ENCODE results near the gene CABP4.

The CABP4 gene

DNA sequence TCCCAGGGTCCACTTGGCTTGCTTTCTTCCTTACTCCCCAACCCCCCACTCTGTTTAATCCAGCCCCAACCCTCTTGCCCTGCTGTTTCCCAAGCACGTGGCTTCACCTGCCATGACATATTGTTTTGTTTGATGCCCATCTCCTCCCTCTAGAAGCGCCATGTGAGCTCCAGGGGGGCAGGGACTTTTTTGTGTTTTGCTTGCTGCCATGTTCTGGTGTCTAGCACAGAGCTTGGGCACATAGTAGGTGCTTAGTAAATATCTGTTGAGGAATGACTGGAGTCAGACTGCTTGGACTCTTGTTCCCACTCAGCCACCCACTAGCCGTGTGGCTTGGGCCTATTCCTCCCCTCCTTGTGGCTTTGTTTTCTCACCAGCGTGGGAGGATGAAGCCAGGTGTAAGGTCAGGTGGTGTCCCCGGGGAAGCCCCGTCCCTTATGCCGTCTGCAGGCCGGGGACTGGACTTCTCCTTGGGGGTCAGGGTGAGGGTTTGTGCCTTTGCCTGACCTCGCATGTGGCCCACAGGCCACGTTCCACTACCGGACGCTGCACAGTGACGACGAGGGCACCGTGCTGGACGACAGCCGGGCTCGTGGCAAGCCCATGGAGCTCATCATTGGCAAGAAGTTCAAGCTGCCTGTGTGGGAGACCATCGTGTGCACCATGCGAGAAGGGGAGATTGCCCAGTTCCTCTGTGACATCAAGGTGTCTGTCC, 31.5 kb downstream of the CABP4 start:
- no peak overlapping the region for H3K27ac ChIP-seq (ENCODE audit: low read depth, low read length)
- peaks cover 14% of the 10 kb centered on the region for H3K79me2 ChIP-seq (ENCODE audit: control insufficient read depth, insufficient read depth, low read length, unreplicated experiment)
- no peaks in the 10 kb centered on the region for H3K36me3 ChIP-seq (ENCODE audit: insufficient read depth, low read length)
- H3K27me3 ChIP-seq (ENCODE audit: insufficient read depth, low read length): no peaks in the 10 kb centered on the region
- H3K4me3 ChIP-seq (ENCODE audit: low read depth, low read length): no peak overlapping the region
- H2AFZ ChIP-seq (ENCODE audit: low read length, unreplicated experiment): no peak overlapping the region
- H3K4me1 ChIP-seq (ENCODE audit: control insufficient read depth, insufficient read depth, low read length, unreplicated experiment): peaks cover 6% of the 10 kb centered on the region

DNA sequence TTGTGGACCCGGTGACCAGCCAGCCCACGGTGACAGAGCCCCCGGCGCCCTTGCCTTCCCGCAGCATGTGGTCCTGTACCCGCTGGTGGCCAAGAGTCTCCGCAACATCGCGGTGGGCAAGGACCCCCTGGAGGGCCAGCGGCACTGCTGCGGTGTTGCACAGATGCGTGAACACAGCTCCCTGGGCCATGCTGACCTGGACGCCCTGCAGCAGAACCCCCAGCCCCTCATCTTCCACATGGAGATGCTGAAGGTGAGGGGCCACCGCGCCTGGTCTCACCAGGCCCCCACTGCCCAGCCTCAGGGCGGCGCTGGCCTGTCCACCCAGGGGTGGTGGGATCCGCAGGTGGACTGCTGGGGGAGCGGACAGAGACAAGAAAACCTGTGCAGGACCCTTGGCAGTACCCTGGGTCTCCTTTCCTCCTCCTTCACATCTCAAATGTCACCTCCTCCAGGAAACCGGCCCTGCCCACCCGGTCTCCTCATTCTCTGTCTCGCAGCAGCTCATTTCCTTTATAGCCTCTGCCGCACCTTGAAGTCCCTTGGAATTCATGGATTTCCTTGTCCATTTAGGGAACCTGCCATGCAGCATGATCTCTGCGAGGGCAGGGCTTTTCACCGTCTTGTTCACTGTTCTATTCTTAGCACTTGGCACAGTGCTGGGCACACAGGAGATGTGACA, 34.2 kb downstream of the CABP4 start:
- no peaks in the 10 kb centered on the region for H3K4me1 ChIP-seq (ENCODE audit: control insufficient read depth, insufficient read depth, low read length, unreplicated experiment)
- H3K79me2 ChIP-seq (ENCODE audit: control insufficient read depth, insufficient read depth, low read length, unreplicated experiment): peaks cover 10% of the 10 kb centered on the region
- H3K27ac ChIP-seq (ENCODE audit: low read depth, low read length): no peak overlapping the region
- H3K27me3 ChIP-seq (ENCODE audit: insufficient read depth, low read length): no peaks in the 10 kb centered on the region
- no peaks in the 10 kb centered on the region; the same call in 1 of the 2 replicates for H3K36me3 ChIP-seq (ENCODE audit: insufficient read depth, low read length)
- H2AFZ ChIP-seq (ENCODE audit: low read length, unreplicated experiment): no peak overlapping the region
- H3K4me3 ChIP-seq (ENCODE audit: low read depth, low read length): no peak overlapping the region

DNA sequence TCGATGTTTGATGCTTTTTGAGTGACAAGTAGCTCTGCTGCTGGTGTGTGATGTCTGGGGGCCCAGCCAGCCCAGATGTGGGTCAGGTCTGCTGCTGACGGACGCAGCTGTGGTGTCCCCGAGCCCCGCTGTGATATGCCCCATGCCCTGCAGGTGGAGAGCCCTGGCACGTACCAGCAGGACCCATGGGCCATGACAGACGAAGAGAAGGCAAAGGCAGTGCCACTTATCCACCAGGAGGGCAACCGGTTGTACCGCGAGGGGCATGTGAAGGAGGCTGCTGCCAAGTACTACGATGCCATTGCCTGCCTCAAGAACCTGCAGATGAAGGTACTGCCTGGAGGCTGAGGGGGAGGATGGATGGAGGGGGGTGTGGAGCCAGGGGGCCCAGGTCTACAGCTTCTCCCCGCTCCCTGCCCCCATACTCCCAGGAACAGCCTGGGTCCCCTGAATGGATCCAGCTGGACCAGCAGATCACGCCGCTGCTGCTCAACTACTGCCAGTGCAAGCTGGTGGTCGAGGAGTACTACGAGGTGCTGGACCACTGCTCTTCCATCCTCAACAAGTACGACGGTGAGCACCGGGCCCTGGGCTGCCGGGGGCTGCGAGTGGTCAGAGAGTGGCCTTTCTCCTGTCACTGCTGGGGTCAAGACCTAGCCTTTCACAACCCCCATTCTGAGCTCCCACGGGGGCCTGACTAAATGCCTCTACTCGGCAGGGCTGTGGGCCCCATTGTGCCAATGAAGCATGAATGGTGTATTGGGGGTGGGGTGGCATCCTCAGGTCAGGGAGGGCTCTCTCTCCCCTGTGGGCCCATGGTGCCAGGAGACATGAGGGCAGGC, 35.0 kb downstream of the CABP4 start:
- Histone ChIP-seq H3K36me3 (ENCODE audit: insufficient read depth, low read length) (no peaks in the 10 kb centered on the region; the same call in 1 of the 2 replicates), H3K27me3 (ENCODE audit: insufficient read depth, low read length) (no peaks in the 10 kb centered on the region), H3K79me2 (ENCODE audit: control insufficient read depth, insufficient read depth, low read length, unreplicated experiment) (peaks cover 7% of the 10 kb centered on the region), H3K4me1 (ENCODE audit: control insufficient read depth, insufficient read depth, low read length, unreplicated experiment) (no peaks in the 10 kb centered on the region), H2AFZ (ENCODE audit: low read length, unreplicated experiment) (no peak overlapping the region), H3K27ac (ENCODE audit: low read depth, low read length) (no peak overlapping the region), H3K4me3 (ENCODE audit: low read depth, low read length) (no peak overlapping the region)

DNA sequence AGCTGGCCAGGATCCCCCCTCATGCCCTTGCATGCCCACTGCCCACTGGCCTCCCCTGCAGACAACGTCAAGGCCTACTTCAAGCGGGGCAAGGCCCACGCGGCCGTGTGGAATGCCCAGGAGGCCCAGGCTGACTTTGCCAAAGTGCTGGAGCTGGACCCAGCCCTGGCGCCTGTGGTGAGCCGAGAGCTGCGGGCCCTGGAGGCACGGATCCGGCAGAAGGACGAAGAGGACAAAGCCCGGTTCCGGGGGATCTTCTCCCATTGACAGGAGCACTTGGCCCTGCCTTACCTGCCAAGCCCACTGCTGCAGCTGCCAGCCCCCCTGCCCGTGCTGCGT, 35.5 kb downstream of the CABP4 start:
- no peaks in the 10 kb centered on the region; the same call in 1 of the 2 replicates for H3K36me3 ChIP-seq (ENCODE audit: insufficient read depth, low read length)
- H3K27ac ChIP-seq (ENCODE audit: low read depth, low read length): no peak overlapping the region

DNA sequence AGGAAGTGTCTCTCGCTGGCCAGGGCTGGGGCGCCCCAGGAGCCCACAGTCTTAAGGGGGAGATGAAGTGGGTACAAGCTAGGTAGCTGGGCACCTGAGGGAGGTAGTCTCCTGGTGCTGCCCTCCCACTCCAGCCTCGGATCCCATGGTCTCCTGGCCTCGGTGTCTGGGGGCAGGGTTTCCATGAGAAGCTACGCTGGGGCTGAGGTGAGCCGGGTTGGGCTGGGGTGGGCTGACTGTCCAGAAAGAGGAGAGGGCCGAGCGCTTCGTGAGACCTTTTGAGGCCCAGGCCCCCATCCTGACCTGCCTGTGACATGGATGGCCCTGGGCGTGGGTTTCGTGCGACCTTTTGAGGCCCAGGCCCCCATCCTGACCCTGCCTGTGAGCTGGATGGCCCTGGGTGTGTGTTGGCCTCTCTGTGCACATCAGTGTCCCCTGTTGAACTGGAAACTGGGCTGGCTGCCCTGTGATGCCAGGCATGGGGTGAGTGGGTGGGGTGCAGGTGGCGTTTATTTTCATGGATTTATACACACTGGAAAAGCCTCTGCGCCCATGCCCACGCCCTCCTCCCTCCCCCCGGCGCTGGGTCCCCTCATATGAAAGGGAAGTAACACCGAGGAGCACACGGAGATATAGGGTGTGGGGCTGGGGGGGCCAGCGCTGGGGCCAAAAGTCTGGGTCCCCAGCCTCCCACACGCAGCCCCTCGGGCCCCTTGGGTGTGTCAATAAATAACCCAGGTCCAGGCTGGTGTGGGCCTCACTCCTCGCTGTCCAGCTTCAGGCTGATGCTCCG, 36.3 kb downstream of the CABP4 start:
- Histone ChIP-seq H3K4me3 (ENCODE audit: low read depth, low read length) (no peak overlapping the region), H3K27me3 (ENCODE audit: insufficient read depth, low read length) (no peaks in the 10 kb centered on the region), H3K36me3 (ENCODE audit: insufficient read depth, low read length) (no peaks in the 10 kb centered on the region; the same call in 1 of the 2 replicates), H3K4me1 (ENCODE audit: control insufficient read depth, insufficient read depth, low read length, unreplicated experiment) (no peaks in the 10 kb centered on the region), H3K79me2 (ENCODE audit: control insufficient read depth, insufficient read depth, low read length, unreplicated experiment) (no peaks in the 10 kb centered on the region), H3K27ac (ENCODE audit: low read depth, low read length) (no peak overlapping the region), H2AFZ (ENCODE audit: low read length, unreplicated experiment) (no peak overlapping the region)

More for the DNA sequence above, 35.5 kb downstream of the CABP4 start:
- Histone ChIP-seq H2AFZ (ENCODE audit: low read length, unreplicated experiment) (no peak overlapping the region), H3K79me2 (ENCODE audit: control insufficient read depth, insufficient read depth, low read length, unreplicated experiment) (peaks cover 6% of the 10 kb centered on the region), H3K4me3 (ENCODE audit: low read depth, low read length) (no peak overlapping the region), H3K27me3 (ENCODE audit: insufficient read depth, low read length) (no peaks in the 10 kb centered on the region), H3K4me1 (ENCODE audit: control insufficient read depth, insufficient read depth, low read length, unreplicated experiment) (no peaks in the 10 kb centered on the region)

DNA sequence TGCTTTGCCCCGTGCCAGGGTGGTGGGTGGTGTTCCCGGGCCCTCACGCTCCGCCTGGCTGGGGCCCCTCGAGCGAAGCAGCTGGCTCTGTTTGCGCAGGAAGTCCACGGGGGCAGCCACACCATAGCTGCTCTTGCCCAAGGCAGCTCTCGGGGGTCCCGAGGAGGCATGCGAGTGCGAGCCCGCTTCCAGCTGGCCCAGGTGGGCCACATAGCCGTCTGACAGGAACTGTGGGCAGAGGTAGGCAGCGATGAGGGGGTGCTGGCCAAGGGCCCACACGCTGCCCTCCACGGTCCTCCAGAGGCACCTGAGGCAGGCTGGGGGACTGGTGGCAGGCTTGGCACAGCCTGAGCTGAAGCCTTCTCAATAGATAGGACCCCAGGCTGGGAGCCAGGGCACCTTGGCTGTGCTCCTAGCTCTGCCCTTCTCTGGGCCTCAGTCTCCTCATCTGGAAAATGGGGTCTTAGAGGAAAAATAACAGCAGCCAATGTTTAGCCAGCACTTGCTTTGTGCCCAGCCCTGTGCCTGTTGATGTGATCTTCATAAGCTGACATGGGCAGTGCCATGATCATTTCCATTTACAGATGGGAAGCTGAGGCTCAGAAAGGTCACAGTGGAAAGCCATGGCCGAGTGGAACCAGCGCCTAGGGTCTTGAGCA, 37.0 kb downstream of the CABP4 start:
- Histone ChIP-seq H2AFZ (ENCODE audit: low read length, unreplicated experiment) (no peak overlapping the region), H3K36me3 (ENCODE audit: insufficient read depth, low read length) (no peaks in the 10 kb centered on the region; the same call in 1 of the 2 replicates), H3K27me3 (ENCODE audit: insufficient read depth, low read length) (no peaks in the 10 kb centered on the region), H3K4me3 (ENCODE audit: low read depth, low read length) (no peak overlapping the region), H3K79me2 (ENCODE audit: control insufficient read depth, insufficient read depth, low read length, unreplicated experiment) (no peaks in the 10 kb centered on the region), H3K27ac (ENCODE audit: low read depth, low read length) (no peak overlapping the region), H3K4me1 (ENCODE audit: control insufficient read depth, insufficient read depth, low read length, unreplicated experiment) (no peaks in the 10 kb centered on the region)

DNA sequence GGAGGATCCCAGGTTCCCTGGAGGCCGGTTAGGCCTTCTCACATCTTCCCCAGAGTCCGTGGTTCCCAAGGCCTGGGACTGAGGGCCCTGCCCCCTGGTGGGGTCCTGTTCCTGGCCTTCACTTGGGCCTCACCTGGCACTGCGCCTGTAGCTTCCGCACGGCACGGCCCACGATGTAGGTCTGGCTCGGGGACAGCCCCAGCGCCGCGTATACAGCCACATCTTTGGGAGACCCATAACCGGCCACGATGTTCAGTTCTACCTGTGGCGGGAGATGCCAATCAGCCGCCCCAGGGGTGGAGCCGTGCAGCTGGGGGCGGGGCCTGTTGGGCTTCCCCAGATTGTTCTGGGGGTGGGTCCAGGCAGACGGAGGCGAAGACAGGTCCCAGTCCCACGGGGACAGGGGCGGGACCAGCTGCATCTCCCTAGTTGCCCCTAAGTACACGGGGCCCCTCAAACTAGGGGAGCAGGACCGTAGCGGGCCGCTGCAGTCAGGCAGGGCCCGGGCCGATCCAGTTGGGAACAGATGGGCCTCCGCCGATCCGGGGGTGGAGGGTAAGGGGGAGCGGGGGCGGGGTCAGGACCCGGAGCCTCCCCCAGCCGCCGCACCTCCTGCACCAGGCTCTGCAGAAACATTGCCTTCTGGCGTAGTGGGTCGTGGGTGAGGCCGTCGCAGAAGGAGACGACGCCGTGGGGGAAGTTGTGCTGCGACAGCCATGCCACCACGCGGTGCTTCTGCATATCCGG, 37.8 kb downstream of the CABP4 start:
- Histone ChIP-seq H3K4me3 (ENCODE audit: low read depth, low read length) (no peak overlapping the region), H3K27me3 (ENCODE audit: insufficient read depth, low read length) (no peaks in the 10 kb centered on the region)

DNA sequence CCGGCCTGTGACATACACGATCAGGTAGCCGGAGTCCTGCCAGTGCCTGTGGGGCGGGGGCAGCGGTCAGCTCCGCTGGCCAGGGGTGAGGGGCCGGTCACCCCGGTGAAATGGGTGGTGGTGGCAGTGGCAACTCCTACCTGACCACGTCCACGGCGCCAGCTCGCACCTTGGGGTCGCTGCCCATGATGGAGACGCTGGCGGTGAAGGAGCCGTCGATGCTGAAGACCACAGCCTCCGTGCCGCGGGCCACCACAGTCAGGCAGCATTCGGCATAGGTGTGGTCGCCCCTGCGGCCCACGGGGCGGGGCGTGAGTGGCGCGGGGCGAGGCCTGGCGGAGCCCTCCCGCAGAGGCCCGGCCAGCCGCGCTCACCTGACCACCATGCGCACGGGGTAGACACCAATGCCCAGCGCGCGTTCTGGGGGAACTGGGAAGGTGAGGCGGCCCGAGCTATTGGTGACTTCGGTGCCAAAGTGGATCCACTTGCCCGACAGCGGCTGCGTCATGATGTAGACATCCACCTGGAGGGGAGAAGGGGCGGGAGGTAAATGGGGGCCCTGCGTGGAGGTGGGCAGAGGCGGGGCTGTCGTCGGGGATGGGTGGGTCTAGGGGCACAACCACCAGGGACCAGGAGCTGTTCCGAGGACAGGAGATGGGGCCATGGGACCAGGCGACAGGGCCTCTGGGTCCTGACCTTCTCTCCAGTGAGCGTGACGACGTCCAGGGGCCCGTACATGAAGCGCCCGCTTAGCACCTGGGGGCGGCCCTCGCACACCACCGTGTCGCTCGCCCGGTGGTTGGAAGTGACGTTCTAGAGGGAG, 38.6 kb downstream of the CABP4 start:
- Histone ChIP-seq H3K4me1 (ENCODE audit: control insufficient read depth, insufficient read depth, low read length, unreplicated experiment) (no peaks in the 10 kb centered on the region), H3K79me2 (ENCODE audit: control insufficient read depth, insufficient read depth, low read length, unreplicated experiment) (no peaks in the 10 kb centered on the region), H3K27ac (ENCODE audit: low read depth, low read length) (no peak overlapping the region), H3K27me3 (ENCODE audit: insufficient read depth, low read length) (no peaks in the 10 kb centered on the region), H3K4me3 (ENCODE audit: low read depth, low read length) (no peak overlapping the region), H2AFZ (ENCODE audit: low read length, unreplicated experiment) (no peak overlapping the region), H3K36me3 (ENCODE audit: insufficient read depth, low read length) (no peaks in the 10 kb centered on the region; the same call in 1 of the 2 replicates)

More for the DNA sequence above, 37.8 kb downstream of the CABP4 start:
- no peaks in the 10 kb centered on the region for H3K79me2 ChIP-seq (ENCODE audit: control insufficient read depth, insufficient read depth, low read length, unreplicated experiment)
- no peaks in the 10 kb centered on the region; the same call in 1 of the 2 replicates for H3K36me3 ChIP-seq (ENCODE audit: insufficient read depth, low read length)
- no peak overlapping the region for H2AFZ ChIP-seq (ENCODE audit: low read length, unreplicated experiment)
- no peaks in the 10 kb centered on the region for H3K4me1 ChIP-seq (ENCODE audit: control insufficient read depth, insufficient read depth, low read length, unreplicated experiment)
- H3K27ac ChIP-seq (ENCODE audit: low read depth, low read length): no peak overlapping the region

All from ACC112 (cell line).